HG03378 (cell line): ENCODE results near the gene APC2.

Source experiments
- ATAC-seq: cut with Tn5 transposase; IDR thresholded peaks from one replicate; pipeline ENCODE4 v1.9.1; 2021; ENCODE audit warnings: mild to moderate bottlenecking, moderate library complexity; ENCODE audit not compliant: unreplicated experiment

Gene APC2

DNA sequence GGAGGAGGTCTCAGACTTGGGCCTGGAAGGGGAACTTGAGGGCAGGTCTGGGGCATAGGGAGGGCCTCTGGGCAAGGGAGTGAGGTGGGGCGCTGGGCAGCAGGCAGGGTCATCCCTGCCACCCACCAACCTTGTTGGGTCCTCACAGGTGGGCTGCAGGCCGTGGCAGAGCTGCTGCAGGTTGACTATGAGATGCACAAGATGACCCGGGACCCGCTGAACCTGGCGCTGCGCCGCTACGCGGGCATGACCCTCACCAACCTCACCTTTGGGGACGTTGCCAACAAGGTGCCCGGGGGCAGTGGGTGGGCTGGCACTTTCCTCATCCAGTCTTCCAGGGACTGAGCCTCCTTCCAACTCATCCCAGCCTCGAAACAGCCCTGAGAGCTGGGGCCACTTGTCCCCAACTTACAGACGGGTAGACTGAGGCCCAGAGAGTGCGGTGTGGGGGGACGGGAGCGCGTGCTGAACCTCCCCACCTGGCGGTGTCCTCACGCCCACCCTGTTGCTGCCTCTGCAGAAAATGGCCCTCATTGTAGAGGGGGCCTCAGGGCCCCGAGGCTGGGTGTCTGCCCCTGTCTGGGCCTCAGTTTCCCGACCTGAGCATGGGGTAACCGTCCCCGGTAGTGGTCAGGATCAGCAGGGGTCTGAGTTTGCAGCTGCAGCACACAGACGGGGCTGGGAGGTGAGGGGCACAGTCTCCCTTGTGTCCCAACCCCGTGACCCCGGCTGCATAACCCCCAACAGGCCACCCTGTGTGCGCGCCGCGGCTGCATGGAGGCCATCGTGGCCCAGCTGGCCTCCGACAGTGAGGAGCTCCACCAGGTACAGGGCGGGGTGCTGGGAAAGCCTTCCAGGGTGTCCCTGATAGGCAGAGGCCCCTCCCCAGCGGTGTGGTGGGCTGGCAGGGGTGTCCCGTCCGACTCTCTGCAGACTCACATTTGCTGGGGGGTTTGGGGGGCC lies 10.4 kb downstream of the APC2 start:
- ATAC-seq: no peak

DNA sequence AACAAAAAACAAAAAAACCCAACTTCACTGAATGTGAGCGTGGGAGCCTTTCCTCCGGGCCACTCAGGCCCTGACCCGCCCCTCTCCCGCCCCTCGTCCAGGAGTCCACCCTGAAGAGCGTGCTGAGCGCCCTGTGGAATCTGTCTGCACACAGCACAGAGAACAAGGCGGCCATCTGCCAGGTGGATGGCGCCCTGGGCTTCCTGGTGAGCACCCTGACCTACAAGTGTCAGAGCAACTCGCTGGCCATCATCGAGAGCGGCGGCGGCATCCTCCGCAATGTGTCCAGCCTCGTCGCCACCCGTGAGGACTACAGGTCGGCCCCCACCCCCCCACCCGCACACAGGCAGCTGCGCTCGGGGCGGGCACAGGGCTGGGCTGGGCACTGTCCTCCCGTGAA lies 11.9 kb downstream of the APC2 start:
- no peak for ATAC-seq

- no peak for ATAC-seq
Observed at GRCh38 chr19:1465191-1466016, 15.5 kb downstream of the APC2 start.

- ATAC-seq: no peak
Observed at GRCh38 chr19:1466018-1466460, 16.1 kb downstream of the APC2 start.

DNA sequence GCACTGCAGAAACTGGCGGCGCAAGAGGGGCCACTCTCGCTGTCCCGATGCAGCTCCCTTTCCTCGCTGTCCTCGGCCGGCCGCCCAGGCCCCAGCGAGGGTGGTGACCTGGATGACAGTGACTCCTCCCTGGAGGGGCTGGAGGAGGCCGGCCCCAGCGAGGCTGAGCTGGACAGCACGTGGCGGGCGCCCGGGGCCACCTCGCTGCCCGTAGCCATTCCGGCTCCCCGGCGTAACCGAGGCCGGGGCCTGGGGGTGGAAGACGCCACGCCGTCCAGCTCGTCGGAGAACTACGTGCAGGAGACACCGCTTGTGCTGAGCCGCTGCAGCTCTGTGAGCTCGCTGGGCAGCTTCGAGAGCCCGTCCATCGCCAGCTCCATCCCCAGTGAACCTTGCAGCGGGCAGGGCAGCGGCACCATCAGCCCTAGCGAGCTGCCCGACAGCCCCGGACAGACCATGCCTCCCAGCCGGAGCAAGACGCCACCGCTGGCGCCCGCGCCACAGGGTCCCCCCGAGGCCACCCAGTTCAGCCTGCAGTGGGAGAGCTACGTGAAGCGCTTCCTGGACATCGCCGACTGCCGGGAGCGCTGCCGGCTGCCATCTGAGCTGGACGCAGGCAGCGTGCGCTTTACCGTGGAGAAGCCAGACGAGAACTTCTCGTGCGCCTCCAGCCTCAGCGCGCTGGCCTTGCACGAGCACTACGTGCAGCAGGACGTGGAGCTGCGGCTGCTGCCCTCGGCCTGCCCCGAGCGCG lies 16.7 kb downstream of the APC2 start:
- ATAC-seq: no peak

DNA sequence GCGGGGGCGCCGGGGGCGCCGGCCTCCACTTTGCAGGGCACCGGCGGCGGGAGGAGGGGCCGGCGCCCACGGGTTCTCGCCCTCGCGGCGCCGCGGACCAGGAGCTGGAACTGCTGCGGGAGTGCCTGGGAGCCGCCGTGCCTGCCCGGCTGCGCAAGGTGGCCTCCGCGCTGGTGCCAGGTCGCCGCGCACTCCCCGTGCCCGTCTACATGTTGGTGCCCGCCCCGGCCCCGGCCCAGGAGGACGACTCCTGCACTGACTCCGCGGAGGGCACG lies 17.2 kb downstream of the APC2 start:
- no peak for ATAC-seq

GRCh38 chr19:1467490-1468273 lies 17.8 kb downstream of the APC2 start:
- ATAC-seq: no peak

DNA sequence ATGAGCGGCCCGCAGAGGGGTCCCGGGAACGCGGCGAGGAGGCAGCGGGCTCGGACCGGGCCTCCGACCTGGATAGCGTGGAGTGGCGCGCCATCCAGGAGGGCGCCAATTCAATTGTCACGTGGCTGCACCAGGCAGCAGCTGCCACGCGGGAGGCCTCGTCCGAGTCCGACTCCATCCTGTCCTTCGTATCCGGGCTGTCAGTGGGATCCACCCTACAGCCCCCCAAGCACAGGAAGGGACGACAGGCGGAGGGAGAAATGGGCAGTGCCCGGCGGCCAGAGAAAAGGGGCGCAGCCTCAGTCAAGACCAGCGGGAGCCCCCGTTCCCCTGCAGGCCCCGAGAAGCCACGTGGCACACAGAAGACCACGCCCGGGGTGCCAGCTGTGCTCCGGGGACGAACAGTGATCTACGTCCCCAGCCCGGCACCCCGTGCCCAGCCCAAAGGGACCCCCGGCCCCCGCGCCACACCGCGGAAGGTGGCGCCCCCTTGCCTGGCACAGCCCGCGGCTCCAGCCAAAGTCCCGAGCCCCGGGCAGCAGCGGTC lies 18.4 kb downstream of the APC2 start:
- no peak for ATAC-seq

GRCh38 chr19:1468821-1469254 lies 18.9 kb downstream of the APC2 start:
- ATAC-seq: no peak

- no peak for ATAC-seq
Observed at GRCh38 chr19:1469255-1470054, 19.5 kb downstream of the APC2 start.

- ATAC-seq: no peak
Observed at GRCh38 chr19:1470055-1470304, 20.1 kb downstream of the APC2 start.

- ATAC-seq: no peak
Observed at GRCh38 chr19:1470305-1471009, 20.5 kb downstream of the APC2 start.

DNA sequence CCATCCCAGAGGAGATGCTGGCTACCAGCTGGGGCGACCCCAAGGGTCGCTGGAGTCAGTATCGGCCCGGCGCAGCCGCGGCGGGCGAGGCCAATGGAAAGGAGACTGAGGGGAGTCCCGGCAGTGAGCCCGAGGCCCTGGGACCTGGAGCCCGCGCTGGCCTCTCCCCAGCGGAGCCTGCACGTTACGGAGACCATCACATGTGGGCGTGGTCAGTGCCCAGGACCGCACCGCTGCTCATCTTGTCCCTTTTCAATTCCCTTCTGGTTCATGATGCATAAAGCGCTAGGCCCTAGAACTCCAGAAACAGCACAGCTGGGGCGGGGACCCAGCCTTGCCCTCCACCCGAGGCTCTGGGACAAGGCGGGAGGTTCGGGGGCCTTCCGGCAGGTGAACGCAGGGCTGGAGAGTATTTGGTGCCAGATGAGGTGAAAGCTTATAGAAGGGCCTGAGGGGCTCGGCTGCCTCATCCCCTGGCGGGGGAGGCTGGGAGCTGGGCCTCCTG lies 21.1 kb downstream of the APC2 start:
- ATAC-seq: no peak

DNA sequence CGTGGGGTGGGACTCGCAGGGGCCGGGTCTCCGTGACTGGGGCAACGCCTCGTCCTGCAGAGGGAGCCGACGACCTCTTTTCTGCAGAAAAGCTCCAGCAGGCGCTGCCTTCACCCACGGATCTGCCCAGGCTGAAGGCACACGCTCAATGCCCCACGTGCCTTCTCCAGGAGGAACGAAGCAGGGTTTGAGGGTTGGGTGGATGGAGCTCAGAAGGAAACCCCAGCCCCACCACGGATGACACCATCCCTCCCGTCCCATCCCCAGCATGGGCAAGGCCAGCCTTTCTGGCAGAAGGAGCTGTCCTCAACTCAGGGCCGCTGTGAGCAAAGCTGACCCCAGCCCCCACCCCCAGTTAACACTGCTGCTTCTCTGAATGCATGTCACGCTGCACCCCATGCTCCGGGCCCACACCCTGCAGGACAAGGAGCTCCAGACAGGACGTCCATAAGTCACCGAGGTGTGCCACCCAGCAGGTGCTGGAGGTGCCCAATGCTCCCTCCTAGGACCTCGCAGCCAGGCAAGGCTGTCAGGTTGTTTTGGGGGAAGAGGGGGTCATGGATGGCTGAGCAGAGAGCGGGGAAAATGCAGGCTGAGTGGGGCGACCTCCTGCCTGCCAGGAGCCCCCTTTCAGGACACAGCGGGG lies 21.7 kb downstream of the APC2 start:
- no peak for ATAC-seq

DNA sequence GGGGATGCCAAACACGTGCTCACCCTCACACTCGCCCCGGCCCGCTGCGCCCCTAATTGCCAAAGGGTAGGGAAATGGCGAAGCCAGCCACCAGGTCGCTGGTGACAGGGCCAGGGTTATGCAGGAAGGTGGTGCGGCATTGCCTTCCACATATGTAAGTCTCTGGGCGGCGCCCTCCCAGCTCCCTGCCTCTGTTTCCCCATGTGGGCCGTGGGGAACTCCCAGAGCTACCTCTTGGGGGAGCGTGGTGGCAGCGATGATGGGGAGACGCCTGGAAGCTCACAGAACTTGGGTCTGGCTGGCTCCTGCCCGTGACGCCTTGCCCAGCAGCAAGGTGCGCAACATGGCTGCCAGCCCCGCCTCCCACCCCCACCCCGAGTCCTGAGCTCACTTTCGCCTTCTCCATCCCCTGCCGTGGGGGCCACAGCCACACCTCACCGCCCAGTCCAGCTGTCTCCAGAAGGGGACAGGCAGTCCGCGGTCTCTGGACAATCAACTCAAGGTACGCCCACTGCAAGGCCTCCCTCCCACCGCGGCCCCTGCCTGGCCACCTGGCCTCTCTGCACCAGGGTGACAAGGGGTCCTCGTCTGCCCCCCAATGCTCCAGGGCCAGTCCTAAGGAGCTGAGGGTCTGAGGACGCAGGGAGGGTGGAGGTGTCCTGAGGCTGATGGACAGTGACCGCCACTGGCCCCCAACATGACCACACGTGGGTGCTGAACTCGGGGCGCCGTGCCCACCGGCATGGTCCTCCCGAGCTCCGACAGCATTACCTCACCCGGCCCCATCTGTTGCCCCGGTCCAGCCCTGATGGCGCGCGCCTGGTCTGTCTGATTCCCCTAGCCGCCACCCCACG lies 22.5 kb downstream of the APC2 start:
- ATAC-seq: no peak

- ATAC-seq: no peak
Observed at GRCh38 chr19:1473085-1473851, 23.3 kb downstream of the APC2 start.
